CD4-positive, alpha-beta T cell treated with Interleukin-4 for 1 hour (primary cell): ENCODE results near the gene GPC6.
A peak's percentile ranks its signal among the peaks of the same experiment; 100 is the strongest.
"Not testable (repeated sequence)": the region's sequence is repeated elsewhere in the genome, so short reads cannot be mapped to it uniquely, and the experiment has no call there.

ENCODE experiments used
- DNase-seq, 2 donors: peaks; one replicate each; pipeline ENCODE4 v3.0.0-alpha.2; 2020 to 2022

Gene GPC6

DNA sequence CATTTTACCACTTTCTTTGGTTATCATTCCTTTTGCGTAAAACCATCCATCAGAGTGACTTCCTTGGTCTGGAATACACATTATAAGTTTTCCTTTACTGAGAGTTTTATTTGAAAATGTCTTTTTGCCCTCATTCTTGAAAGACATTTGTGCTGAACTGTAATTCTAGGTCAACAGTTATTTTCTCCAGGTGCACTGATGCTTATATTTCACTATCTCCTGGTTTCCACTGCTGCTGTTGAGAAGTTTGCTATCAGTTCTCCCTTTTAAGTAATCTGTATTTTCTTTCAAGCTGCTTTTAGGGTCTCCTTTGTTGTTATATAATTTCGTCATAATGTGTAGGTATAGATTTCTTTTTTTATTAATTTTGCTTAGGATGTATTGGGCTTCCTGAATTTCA is 1092.9 kb downstream of the GPC6 start:
- DNase-seq, result no peak

DNA sequence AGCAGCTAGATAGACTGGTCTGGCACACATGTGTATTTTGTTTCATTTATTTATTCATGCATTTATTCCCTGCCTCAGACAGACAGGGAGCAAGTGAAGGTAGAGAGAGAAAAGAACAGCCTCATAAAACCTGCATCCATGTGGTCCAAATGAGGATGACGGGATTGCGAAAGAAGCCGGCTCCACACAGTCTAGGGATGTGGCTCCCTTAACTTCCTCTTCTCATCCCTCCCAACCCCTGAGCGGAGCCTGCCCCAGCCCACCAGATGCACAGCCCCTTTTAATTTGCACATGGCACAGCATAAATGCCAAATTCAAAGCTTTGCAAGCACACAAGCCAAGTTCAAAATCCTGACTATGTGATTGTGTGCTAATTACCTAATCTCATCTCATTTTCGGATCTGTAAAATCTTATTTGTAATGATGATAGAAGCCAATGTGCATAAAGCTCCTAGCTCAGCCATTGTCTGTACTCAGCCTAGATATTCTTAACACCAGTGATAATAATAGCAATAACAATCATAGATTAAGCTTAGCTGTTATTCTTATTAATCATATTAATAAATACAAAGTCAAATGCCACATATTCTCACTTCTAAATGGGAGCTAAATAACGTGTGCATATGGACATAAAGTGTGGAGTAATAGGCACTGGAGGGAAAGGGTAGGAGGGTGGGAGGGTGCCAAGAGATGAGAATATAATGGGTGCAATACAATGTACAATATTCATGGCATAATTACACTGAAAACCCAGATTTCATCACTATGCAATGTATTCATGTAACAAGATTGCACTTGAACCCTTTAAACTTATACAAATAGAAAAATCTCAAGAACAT is 1096.5 kb downstream of the GPC6 start:
- DNase-seq, result no peak

DNA sequence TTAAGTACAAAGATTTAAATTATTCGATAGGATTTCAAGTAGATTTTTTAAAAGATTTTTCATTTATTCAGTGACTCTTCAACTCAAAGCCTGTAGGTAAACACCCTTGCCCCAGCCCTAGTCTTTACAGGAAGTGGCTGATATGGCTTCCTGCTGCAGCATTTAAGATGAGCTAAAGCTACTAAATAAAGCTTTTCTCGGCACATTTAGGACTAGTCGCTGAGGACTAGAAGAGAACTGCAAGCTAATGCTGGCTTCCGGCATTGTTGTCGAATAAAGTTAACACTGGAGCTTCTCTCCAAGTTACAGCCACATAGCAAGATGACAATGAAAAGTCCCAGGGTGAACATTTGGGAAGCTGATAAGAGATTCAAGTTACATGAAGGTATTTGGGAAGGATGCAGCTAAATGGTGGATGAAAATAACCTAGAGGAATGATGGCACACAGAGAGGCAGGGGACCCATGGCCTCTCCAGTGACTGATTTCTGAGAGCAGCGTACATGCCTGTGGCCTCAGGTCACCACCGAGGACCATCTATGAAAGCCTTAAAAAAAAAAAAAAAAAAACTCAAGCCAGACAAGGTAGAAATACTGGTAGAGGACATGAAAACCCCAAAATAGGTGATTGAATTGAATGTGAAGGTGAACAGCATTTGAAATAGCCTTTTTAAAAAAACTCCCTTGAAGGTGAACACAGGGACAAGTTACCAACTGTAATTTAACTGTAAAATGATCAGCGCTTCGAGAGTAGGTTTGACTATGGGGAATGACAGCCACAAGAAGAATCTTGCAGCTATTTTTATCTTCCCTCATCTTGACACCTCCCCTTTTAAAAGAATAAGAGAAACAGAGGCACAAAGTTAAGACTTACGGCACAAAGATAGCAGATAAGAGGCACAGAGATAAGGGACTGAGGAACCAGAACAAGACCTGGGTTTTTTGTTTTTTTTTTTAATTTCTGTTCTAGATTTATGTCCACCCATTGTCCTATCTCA is 1097.5 kb downstream of the GPC6 start:
- peak; percentile 45 to 74 for DNase-seq

DNA sequence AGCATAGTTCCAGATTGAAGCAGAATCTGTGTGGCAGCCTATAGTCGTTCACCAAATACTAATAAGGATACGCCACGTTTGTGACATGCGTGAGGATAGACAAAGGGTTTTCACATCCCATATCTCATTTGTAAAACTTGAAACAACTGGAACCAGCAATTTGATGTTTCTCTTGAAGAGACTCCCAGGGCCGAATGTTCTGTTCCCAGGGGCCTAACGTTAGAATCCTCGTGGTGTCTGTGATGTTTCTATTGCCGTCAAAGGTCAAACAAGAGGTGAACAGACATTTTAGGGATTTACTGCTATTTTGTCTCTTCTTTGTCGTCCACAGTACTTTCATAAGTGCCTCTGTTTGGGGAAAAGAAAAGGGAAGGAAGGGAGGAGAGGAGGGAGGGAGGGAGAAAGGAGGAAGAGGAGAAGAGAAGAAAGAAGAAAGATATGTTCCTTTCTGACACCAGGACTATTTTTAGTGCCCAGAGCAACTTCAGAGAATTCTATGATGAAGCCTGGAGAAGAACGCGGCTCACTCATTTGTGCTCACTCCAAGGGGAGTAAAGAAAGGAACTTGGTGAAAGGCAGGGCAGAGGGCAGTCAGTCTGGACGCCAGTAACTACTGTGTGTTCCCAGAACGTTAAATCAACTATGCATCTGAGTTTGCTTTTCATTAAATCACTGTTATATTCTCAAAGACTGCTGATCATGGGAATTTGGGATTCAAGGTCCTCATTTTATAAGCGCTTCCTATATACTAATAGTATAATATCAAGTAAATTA is 1098.3 kb downstream of the GPC6 start:
- DNase-seq, result no peak

DNA sequence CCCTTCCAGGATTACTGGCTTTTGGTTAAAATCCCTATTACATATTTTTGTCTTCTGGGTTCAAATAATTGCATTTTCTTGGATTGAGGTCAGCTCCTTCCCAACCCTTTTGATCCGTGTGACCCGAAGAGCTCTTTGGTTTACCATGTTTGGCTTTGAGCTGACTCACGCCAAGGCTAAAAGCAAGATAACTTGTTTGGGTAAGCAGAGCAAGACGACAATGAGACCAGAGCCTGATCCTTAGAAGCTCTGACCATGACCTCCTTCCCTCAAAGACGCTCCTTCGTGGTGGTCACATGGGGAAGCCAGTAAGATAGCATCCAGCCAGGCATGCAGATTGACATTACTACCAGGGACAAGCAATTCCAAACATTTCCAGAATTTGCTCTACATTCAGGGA is 1099.0 kb downstream of the GPC6 start:
- no peak for DNase-seq

DNA sequence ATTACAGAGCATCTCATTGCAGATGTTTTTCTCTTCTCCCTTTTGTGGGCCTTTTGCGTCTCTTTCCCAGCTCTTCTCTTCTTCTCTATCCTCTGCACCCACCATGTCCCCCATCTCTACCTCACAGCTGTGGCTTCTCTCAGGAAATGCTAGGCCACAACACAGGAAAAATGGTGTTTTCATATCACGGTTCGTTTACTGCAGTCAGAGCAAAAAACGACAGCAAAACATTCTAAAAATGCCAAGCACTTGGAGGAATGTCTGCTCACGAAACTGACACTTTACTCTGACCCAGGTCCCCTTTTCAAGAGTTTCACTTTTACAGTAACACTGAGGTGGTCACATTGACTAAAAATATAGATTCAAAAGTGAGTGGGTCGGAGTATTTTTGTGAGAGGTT is 1100.7 kb downstream of the GPC6 start:
- peak in 1 of 2 donors; percentile 38 for DNase-seq

DNA sequence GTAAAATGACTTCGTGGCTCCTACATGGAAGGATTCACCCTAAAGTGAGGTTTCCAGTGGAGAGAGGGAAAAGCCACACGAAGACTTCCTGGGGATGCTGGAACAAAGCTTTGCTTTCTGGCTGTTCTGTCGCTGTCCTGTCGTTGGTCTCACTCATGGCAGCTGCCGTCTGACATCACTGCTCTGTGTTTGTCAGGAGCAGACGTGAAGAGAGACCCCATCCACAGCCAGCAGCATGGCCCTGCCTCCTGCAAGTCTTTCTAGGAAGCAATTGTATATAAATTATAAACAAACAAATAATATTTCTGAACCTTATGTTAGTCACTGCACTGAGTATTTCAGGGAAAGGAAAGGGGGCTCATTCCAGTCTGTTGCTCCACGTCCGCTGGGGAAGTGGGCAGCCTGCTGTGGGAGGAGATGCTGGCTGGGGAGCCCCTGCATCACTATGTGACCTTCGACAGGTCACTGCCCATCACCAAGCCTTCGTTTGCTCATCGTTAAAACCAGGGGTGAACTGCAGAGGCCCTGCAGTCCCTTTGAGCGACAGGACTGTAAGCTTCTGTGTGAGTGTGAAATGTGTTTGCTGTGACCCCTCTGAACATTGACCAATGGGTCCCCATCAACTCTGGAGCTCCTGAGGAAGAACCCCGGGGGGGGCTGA is 1101.9 kb downstream of the GPC6 start:
- no peak for DNase-seq

DNA sequence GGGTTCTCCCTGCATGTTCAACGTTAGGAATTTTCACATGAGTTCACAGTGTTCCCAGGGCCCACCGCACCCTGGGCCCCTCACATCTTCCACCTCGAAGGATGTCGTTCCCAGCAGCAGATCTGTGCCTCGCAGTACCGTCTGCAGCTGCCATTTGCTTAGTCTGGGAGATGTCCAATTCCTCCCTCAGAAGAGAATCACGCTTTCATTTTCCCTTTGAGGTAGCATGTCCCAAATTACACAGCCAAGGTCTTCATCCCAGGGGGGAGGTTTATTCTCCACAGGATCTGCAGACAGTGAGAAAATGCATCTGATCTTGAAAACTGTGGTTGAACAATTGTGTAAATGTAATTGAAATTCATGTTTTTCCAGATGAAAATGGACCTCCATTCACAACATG is 1102.7 kb downstream of the GPC6 start:
- no peak for DNase-seq

DNA sequence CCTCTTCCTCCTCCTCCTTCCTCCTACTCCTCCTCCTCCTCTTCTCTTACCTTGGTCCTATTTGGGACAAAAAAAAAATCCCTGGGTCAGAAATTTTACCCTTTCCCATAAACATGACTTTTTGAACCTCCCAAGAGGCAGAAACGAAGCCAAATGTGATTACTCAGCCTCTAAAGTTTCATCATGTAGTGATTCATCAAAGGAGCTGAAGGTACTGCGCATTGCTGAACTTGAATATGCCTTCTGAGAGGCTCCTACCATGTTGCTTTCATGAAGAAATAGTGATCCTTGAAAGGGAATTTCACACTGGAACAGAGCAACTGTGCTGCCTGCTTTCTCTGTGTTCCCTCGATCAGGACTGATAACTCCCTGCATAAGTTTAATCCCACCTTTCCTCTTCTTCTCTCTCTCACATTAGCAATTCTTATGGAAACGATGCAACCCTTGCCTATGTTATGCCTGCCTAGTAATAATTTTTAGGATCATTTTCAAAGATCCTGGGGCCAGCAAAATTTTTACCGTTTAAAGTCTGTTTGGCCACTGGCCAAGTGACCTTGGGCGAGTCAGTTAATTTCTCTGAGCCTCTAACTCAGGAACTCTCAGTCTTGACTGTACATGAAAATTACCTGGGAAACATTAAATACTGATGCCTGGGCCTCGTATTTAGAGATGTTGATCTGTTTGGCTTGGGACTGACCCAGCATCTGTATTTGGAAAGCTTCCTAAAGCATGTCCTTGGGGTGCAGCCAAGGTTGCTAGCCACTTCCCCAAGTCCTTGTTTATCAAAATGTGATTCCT is 1103.3 kb downstream of the GPC6 start:
- DNase-seq, result no peak

DNA sequence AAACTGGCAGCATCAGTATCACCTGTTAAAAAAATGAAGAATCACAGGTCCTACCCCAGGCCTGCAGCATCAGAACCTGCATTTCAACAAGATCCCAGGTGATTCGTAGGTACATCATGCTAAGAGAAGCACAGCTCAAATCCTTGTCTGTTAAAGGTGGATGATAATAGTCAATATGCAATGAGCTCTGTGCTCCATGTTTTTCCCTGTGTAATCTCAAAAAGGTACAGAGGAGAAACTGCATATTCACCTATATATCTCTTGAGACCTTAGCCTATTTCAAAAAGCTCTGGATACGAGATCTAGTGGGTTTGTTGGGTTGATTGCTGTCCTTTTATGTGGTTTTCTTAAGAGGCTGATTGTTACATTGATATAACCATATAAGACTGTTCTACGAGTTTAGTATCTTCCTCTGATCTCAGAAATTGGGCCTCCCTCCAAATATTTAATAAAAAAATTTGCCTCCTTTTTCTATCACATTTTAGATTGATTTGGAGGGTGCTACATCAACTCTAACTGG is 1104.0 kb downstream of the GPC6 start:
- peak in 1 of 2 donors; percentile 56 for DNase-seq

DNA sequence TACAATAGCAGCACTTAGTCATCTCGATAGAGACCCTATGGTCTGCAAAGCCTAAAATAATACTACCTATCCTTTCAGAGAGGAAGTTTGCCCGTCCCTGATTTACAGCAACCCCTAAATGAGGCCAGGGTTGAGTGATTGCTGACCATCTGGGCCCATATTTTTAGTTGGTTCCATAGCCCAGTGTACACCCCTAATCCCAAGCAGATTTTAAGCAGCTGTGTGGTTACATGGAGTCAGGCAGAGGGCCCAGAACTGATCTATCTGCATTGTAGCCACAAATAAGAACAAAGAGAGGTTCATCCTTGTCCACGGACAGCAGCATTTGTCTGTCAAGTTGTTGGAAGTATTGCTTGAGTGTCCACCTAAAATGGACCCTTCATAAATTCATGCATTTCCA is 1104.7 kb downstream of the GPC6 start:
- DNase-seq, result no peak

DNA sequence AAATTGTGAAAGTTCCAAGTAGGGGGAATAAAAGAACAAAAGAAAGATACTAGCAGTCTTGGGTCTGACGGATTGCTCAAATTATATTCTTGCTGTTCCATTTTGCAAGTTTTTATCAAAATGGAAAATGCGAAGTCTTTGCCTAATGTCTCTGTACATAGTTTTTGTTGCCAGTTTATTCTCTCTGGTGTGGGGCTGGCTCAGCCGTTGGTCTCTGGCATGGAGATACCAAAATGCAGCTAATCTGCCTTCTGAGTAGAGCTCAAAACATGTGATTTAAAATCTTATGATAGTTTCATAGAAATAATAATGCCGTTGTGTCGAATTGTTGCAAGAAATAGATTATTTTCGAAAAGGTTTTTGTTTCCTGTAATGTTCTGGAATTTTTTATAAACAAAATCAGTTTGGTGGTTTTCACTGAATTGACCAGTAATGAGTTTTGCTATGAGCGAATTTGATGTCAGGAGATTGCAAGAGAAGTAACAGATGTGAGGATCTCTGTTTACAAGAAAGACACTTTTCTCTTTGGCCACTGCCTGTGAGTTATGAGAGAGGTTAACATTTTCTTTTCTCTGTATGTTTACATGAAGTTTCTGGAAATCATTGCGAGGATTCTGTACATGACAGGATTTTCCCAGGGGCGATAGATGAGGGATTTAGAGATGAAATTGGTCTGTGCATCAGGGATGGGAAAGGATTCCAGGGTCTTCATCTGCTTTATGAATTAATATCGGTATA is 1105.9 kb downstream of the GPC6 start:
- DNase-seq, result no peak

DNA sequence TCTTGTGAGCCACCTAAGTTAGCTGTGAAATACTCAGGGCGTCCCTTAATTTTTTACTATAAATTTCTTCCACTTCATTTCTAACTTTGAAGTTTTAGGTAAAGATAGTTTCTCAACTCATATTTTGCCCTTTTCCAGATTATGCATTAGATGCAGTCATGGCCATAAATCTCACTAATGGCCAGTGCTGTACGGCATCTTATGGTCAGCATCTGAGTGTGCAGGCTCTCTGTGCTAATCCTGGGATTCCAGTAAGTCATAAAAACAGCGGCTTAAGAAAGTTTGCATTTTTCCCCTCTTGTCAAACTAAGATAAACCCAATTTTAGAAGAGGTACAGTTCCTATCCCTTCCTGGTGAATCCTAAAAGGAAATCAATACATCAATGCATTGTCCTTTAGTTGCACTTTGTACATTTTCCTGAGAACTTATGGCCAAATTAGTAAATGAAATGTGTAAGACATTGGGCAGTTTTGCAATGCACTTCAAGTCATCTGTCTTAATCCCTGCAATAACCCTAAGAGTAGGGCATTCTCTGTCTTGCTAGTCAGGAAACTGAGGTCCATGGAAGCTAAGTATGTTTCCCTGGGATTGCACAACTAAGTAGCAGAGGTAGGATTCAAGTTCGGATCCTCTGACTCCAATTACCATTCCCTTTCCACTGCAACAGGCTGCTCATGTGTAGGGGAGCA is 1106.7 kb downstream of the GPC6 start:
- DNase-seq, result no peak

DNA sequence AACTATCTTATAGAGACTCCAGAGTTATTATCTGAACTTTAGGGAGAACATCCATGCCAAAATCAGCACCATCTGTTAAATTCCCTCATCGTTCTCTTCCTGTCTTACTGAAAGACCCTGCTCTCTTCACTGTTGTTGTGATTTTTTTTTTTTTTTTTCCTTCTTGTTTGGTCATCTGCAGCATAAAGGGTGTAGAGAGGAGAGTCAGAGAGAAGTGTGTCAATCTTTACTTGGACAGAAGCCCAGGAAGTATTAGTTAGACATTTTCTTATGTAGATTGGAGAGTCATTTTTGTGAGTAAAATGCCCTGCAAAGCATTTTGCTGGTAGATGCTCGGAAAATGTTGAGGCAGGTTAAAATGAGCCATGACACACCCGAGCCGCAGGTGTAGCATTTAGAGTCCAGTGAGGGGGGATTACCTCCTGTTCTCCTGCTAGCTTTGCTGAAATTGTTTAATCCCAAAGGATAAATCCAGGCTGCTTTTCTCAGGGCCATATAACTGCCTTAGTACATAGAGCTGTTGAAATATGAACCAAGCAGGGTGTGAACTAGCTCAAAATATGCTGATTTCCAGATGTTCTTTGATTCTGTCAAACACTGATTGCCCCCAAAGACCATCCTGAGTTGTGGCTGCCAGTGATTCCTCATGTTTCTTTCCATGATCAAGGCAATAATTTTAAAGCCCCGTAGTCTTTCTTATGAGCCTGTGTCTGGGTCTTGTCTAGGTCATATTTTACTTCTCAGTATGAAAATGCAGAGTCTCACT is 1109.3 kb downstream of the GPC6 start:
- no peak for DNase-seq

DNA sequence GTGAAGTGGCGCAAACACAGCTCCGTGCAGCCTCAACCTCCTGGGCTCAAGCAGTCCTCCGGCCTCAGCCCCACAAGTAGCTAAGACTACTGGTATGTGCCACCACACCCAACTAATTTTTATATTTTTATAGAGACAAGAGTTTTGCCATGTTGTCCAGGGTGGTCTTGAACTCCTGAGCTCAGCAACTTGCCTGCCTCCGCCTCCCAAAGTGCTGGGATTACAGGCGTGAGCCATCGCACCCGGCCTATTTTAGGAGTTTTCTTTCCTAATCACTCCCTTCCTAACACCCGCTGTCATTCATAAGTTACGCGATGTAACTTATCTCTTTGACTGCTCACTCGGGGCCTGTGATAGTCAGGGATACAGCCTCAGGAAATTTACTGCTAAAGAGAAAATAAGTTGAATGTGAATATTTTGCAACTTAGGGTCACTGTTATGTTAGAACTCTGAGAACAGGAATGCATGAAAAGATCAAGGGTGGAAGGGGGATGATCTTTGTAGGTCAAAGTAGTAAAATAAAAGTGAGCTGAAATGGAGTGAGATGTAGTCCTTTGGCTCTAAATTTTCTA is 1112.6 kb downstream of the GPC6 start:
- DNase-seq, result no peak

DNA sequence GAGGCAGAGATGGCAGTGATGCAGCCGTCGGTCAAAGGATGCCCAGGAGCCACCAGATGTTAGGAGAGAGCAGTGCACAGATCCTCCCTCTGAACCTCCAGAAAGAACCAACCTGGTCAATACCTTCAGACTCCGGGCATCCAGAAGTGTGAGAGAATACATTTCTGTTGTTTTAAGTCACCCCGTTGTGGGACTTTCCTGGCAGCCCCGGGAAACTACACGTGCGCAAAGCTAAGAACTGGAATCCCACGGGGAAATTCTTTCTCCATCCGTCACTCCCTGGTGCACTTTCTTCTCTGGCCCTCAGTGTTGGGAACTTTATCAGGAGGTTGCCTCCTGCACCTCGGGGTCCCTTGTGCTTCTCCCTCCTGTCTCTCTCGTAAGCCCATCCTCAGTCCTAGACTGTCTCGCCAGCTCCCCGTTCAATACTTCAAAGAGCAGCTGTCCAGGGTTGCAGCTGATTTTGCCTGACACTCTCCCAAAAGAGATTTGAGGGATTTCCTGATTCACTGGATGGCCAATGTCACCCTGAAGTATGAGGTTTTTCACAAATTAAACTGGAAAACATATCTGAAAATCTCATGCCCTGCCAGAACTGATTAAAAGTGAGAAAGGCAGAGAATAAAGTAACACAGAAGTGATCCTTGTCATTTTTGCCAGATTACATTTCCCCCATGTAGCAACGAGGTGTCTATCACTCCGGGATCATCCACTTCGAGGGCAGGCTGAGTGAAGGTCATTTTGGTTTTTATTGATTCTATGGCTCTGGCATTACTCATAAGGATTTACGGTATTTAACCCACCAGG is 1116.0 kb downstream of the GPC6 start:
- no peak for DNase-seq

DNA sequence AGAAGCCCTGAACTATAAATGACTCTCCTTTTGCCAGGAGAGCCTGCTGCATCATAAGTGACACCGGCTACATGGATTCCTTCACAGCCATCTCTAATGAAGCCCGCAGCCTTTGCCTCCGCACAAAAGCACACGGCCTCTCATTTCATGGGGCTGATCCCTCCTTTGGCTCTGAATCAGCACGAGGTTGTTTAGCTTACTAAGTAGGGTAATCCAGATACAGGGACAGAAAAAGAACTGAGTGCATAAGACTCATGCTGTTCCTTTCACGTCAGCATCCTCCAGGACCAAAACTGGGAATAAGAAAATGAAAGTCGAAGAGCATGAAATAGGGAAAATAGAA is 1116.6 kb downstream of the GPC6 start:
- DNase-seq, result no peak

DNA sequence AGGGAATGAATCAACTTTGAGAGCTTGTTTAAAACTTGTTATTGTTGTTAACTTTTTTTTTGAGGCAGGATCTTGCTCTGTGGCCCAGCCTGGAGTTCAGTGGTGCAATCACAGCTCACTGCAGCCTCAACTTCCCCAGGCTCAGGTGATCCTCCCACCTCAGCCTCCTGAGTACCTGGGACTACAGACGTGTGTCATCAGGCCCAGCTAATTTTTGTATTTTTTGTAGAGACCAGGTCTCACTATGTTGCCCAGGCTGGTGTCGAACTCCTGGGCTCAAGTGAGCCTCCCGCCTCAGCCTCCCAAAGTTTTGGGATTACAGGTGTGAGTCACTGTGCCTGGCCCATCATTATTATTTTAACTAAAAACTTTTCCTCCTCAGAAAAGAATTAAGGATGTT is 1117.1 kb downstream of the GPC6 start:
- DNase-seq, result not testable (repeated sequence)
